Caco-2 (cell line): ENCODE results near the gene IGFN1. TPM values are rescaled to one million over a fixed set of nuclear protein-coding genes. Genes with fewer than 3 reads are reported as not detected.
"Not testable (repeated sequence)": the region's sequence is repeated elsewhere in the genome, so short reads cannot be mapped to it uniquely, and the experiment has no call there.

Experiments
- BruUV-seq: library from RNA; stranded (reverse); fragments of 400-500 nt; replicated peaks from 2 replicates; lab custom pipeline; 2021; lab: Mats Ljungman, UMichigan
- CTCF ChIA-PET: fragments of 300-600 bp; sonication (Branson Sonifier 250); formaldehyde crosslinking; loops from one replicate; lab custom pipeline; 2022; ENCODE audit warnings: antibody characterized with exemption; lab: Charles Lee
- POLR2A ChIA-PET: fragments of 300-600 bp; sonication (Branson Sonifier 250); formaldehyde crosslinking; loops from one replicate; lab custom pipeline; 2022; ENCODE audit warnings: antibody characterized with exemption; lab: Charles Lee
- DNase-seq, 2 experiments: peaks; one replicate each; pipeline versions ENCODE4 v3.0.0 to v3.0.0-alpha.2; 2020 to 2022
- H3K27me3 ChIP-seq: replicated peaks from 2 replicates; pipeline ENCODE4 v1.6.0; 2011; ENCODE audit warnings: low read length; ENCODE audit not compliant: control insufficient read depth, insufficient read depth
- H3K36me3 ChIP-seq: 2 replicates; pipeline ENCODE4 v1.5.1; 2011; ENCODE audit warnings: low read length; ENCODE audit not compliant: control insufficient read depth, insufficient read depth
- H3K4me1 ChIP-seq: fragments of 250-450 bp; sonication (Bioruptor Pico); 2 replicates; pipeline ENCODE4 v1.5.1; 2020; ENCODE audit warnings: mild to moderate bottlenecking
- H3K4me3 ChIP-seq: 2 replicates; pipeline ENCODE4 v1.5.1; 2011; ENCODE audit warnings: low read depth, mild to moderate bottlenecking, control low read depth, low read length
- H3K9me3 ChIP-seq: fragments of 250-450 bp; sonication (Bioruptor Pico); 2 replicates; pipeline ENCODE4 v1.5.1; 2020; ENCODE audit warnings: mild to moderate bottlenecking, moderate library complexity
- H3K27ac Mint-ChIP-seq: one replicate; pipeline ENCODE4 v1.8.0; 2022; ENCODE audit warnings: mixed read lengths; ENCODE audit not compliant: unreplicated experiment
- H3K27me3 Mint-ChIP-seq: one replicate; pipeline ENCODE4 v1.8.0; 2022; ENCODE audit warnings: mixed read lengths; ENCODE audit not compliant: insufficient read depth, unreplicated experiment
- H3K36me3 Mint-ChIP-seq: one replicate; pipeline ENCODE4 v1.8.0; 2022; ENCODE audit warnings: mild to moderate bottlenecking, mixed read lengths; ENCODE audit not compliant: insufficient read depth, unreplicated experiment
- H3K4me1 Mint-ChIP-seq: one replicate; pipeline ENCODE4 v1.8.0; 2022; ENCODE audit warnings: low read depth, mixed read lengths; ENCODE audit not compliant: unreplicated experiment
- H3K4me3 Mint-ChIP-seq: one replicate; pipeline ENCODE4 v1.8.0; 2022; ENCODE audit warnings: mild to moderate bottlenecking, moderate library complexity, mixed read lengths; ENCODE audit not compliant: unreplicated experiment
- H3K9me3 Mint-ChIP-seq: one replicate; pipeline ENCODE4 v1.8.0; 2022; ENCODE audit warnings: mixed read lengths; ENCODE audit not compliant: unreplicated experiment
- CTCF ChIP-seq, 2 experiments: fragments of 200-600 bp in 1 of 2; IDR thresholded peaks; 1 replicate in 1 of 2; 2 replicates in 1 of 2; pipeline versions ENCODE4 v1.5.1 to v1.8.0; 2011 to 2022; ENCODE audit warnings: antibody characterized with exemption in 1 of 2, control low read depth in 1 of 2, inconsistent platforms in 1 of 2, low read depth in 1 of 2, low read length in 1 of 2, mild to moderate bottlenecking in 1 of 2, moderate library complexity in 1 of 2; ENCODE audit not compliant: insufficient read depth in 1 of 2, severe bottlenecking in 1 of 2, unreplicated experiment in 1 of 2
- intact Hi-C: fragments of 100-400 bp; cut with micrococcal nuclease; formaldehyde crosslinking; loops from one replicate; pipeline ENCODE4 v1.10.0; 2022; ENCODE audit not compliant: unreplicated experiment
- total RNA-seq: library from RNA; stranded (reverse); gene quantifications from 2 replicates; pipeline ENCODE4 v1.2.3, GENCODE V29; 2022

IGFN1 gene
- total RNA-seq, 1 experiment from 2014 or later = 0.23 TPM

- BruUV-seq = no TSS peak
- intact Hi-C loops = loop anchor here (2.0 kb wide), 1 partner anchor 149 kb away; no protein-coding TSS in a partner anchor
- Histone ChIP-seq H3K4me3 (no peak overlapping the region), H3K36me3 (no peaks in the 10 kb centered on the region), H3K9me3 (no peaks in the 10 kb centered on the region), H3K27me3 (no peaks in the 10 kb centered on the region; the same call in 1 of the 2 replicates), H3K4me1 (no peaks in the 10 kb centered on the region)
- POLR2A ChIA-PET = no interaction called here
- H3K4me3 Mint-ChIP-seq = no peak overlapping the region
- no peak for DNase-seq
- H3K27ac Mint-ChIP-seq = no peak overlapping the region
- H3K36me3 Mint-ChIP-seq = no peaks in the 10 kb centered on the region
- no peaks in the 10 kb centered on the region for H3K9me3 Mint-ChIP-seq
- TF ChIP-seq CTCF (IDR thresholded peaks at IDR 0.05; ENCODE audit: insufficient read depth in 1 of 2, low read depth in 1 of 2, low read length in 1 of 2, severe bottlenecking in 1 of 2, unreplicated experiment in 1 of 2) = no peak
- CTCF ChIA-PET = interaction anchor here (0.6 to 2.4 kb wide), 3 partner anchors 18 to 106 kb away, joined by 3 to 25 read pairs (median 4); no protein-coding TSS in a partner anchor
- H3K4me1 Mint-ChIP-seq = no peaks in the 10 kb centered on the region
- peaks cover 6% of the 10 kb centered on the region for H3K27me3 Mint-ChIP-seq
Measured at GRCh38 chr1:201255479-201256362, 65.1 kb downstream of the IGFN1 start.

GRCh38 chr1:201258132-201258531 is 67.5 kb downstream of the IGFN1 start:
- H3K4me3 Mint-ChIP-seq, H3K4me3 ChIP-seq, H3K4me1 Mint-ChIP-seq, H3K36me3 ChIP-seq, DNase-seq, H3K9me3 ChIP-seq, H3K36me3 Mint-ChIP-seq, intact Hi-C loops, BruUV-seq, H3K27ac Mint-ChIP-seq, H3K27me3 ChIP-seq, H3K4me1 ChIP-seq, CTCF ChIA-PET, POLR2A ChIA-PET, H3K9me3 Mint-ChIP-seq, H3K27me3 Mint-ChIP-seq: not testable (repeated sequence)

- Mint-ChIP-seq H3K4me1 (no peaks in the 10 kb centered on the region), H3K27ac (no peak overlapping the region), H3K36me3 (no peaks in the 10 kb centered on the region), H3K9me3 (no peaks in the 10 kb centered on the region), H3K4me3 (no peak overlapping the region), H3K27me3 (no peaks in the 10 kb centered on the region)
- no peak for DNase-seq
- ChIA-PET POLR2A (no interaction called here), CTCF (no interaction called here)
- Histone ChIP-seq H3K9me3 (no peaks in the 10 kb centered on the region), H3K36me3 (no peaks in the 10 kb centered on the region), H3K4me1 (no peaks in the 10 kb centered on the region), H3K27me3 (no peaks in the 10 kb centered on the region), H3K4me3 (no peak overlapping the region)
- TF ChIP-seq CTCF (IDR thresholded peaks at IDR 0.05; ENCODE audit: insufficient read depth in 1 of 2, low read depth in 1 of 2, low read length in 1 of 2, severe bottlenecking in 1 of 2, unreplicated experiment in 1 of 2) = no peak
- intact Hi-C loops = no loop called here
- BruUV-seq = no TSS peak
Measured at GRCh38 chr1:201258763-201259230, 68.2 kb downstream of the IGFN1 start.
